Cardiac septum (tissue), 1 donor: ENCODE data around the gene HIVEP2. TPM values are rescaled to one million over a fixed set of nuclear protein-coding genes. Genes with fewer than 3 reads are reported as not detected.

Experiments used
- DNase-seq: peaks from one replicate; pipeline ENCODE4 v3.0.0-alpha.2; 2020; ENCODE audit warnings: low spot score
- intact Hi-C: fragments of 100-400 bp; cut with DNase I; formaldehyde crosslinking; loops from one replicate; pipeline ENCODE4 v1.14.0; 2022
- total RNA-seq: library from RNA; stranded (reverse); fragmentation: NEBNext Ultra II Directional; extraction: Animal tissue kit (Norgen Biotek cat#: 25700); gene quantifications from one replicate; pipeline ENCODE4 v1.2.1, GENCODE V29; 2021
- donor health status: DM: no; HTN: no; CAD: no.

HIVEP2 gene
- total RNA-seq, 1 donor from 2014 or later = 25.7 TPM

- no peak for DNase-seq
- intact Hi-C loops = no loop called here
These were observed 207.5 kb downstream of the HIVEP2 start for GRCh38 chr6:142737368-142738034.

DNA sequence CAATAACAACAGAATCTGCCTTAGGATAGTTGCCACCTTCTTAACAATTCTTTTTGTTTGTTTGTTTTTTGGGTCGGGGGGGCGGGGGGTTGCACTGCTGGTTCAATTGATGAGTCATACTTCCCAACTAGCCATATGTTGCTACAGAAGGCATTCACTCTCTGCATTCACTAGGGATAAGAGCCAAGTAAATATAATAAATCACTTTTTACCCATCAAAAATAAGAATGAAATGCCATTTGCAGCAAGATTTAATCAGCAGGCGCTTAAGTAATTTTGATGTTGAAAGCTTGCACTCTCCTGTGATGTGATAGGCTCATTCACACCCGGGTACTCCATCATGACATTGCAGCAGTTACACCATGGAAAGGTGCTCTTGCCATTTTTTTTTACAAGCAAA lies 209.8 kb downstream of the HIVEP2 start:
- no peak for DNase-seq
- intact Hi-C loops = no loop called here

DNA sequence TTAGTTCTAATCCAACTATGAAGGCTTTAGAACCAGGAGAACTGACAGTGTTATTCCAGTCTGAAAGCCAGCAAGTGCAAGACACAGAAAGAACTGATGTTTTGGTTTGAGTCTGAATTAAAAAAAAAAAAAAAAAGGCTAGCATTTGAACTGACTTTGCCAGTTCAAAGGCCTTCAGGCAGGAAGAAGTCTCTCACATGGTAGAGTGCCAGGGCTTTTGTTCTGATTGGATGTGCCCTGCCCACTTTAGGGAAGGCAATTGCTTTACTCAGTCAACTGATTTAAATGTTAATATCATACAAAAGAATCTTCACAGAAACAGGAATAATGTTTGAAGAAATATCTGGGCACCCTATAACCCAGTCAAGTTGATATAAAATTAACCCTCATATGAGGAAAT lies 212.2 kb downstream of the HIVEP2 start:
- intact Hi-C loops = no loop called here
- DNase-seq = no peak

- intact Hi-C loops = no loop called here
These were observed 213.4 kb downstream of the HIVEP2 start for GRCh38 chr6:142731611-142732010.

DNA sequence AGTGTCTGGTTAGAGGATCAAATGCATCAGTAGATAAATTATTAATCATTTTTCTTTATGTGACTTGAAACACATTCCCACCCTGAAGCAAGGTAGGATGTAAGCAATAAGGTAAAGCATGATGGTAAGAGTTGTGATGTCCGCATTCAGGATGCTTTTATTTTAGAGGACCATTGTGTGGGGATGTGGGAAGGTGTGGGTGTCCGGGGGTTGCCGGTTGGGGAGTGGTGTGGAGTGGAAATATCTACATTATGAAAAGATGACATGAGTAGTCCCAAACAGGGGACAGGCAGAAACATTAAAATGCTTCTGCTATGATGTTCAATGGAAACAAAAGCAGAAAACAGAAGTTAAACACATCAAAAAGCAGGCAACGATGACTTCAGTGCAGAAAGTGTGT lies 215.4 kb downstream of the HIVEP2 start:
- DNase-seq = no peak
- intact Hi-C loops = no loop called here

More at GRCh38 chr6:142731611-142732010, 213.4 kb downstream of the HIVEP2 start:
- no peak for DNase-seq

DNA sequence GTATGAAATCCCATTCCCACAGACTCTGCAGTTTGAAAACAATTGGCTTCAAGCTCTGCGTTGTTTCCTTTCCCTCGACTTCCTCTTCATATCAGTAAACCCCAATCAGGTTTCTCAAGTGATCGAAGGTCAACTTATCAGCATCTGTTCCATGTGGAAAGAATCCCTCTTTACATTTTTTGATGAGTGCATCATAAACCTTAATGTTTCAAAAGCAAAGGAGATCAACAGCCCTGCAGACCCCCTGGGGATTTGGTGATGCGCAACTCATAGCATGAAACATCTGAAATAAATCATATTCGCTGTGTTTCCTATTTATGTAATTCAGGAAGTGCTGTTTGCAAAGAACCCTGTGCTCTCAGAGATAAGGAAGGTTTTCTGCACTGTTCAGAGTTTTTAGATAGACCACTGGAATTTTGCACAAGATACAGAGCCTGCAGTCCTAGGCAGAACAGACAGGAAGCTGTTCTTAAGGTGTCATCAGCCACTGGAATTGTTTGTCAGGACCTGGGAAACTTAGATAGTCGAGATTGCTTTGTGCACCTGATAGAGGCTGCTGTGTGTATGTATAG lies 216.0 kb downstream of the HIVEP2 start:
- intact Hi-C loops = no loop called here
- DNase-seq = no peak

DNA sequence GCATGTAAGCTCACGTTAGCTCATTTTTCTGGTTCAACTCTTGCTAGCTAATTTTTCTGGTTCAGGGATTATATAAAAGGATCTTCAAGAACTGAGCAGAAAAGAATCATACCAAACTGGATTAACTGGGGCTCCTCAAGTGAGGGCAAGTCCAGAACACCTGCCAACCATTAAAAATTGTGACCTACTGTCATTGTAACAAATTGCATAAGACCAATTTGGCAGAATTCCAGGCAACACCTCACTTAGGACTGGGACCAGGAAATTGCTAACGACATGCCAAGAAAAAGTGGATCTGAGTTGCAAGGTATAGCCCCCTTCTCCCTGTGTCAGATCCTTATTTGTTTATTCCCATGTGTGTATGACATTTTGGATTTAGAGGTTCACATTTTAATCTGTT lies 216.6 kb downstream of the HIVEP2 start:
- no peak for DNase-seq
- intact Hi-C loops = no loop called here

- intact Hi-C loops = no loop called here
- DNase-seq = no peak
These were observed 218.4 kb downstream of the HIVEP2 start for GRCh38 chr6:142726616-142727015.

DNA sequence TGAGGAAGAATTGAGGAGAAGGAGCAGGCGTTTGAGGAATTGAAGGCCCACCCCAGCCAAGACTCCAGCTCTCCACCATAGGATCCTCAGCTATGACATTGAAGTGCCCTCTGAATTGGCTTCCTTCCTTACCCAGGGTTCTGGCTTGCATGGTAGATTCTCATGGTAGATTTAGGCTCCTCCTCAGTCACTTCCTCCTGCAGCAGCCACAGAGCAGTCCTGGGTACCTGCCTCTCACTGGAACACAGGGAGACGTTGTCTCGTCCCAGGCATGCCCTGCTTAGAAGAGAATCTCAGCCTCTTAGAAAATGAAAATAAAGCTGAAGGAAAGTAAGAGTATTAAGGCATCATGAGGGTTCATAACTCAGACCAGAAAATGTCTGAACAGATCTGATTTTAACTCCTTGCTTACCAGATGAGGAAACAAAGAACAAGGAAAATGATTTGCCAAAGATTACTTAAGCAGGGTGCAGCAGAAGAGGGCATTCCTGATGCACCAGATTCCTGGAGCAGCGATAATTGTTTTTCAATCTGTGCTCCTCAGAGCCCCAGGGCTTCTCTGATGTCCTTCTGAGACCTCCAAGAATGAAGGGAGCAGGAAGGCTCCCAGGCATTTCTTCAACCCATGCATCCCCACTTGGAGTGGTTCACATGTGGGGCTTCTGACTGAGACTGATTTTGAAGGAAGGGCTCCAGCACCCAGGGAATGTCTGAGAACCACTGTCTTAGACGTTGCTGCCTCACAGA lies 219.8 kb downstream of the HIVEP2 start:
- intact Hi-C loops = no loop called here
- no peak for DNase-seq

- intact Hi-C loops = no loop called here
- DNase-seq = no peak
These were observed 222.1 kb downstream of the HIVEP2 start for GRCh38 chr6:142722841-142723240.

DNA sequence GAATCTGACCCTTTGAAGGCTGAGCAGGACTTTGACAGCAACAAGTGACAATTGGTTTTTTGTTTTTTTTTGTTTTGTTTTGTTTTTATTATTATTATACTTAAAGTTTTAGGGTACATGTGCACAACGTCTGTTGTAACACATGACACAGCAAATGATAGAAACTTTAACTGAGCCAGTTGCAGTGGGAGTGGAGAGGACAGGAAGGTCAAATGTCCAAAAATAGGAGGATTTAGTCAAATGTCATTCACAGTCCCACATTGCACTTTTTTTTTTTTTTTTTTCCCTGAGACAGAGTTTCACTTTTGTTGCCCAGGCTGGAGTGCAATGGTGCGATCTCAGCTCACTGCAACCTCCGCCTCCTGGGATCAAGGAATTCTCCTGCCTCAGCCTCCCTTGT lies 223.0 kb downstream of the HIVEP2 start:
- intact Hi-C loops = no loop called here
- no peak for DNase-seq

GRCh38 chr6:142721215-142721920 lies 223.6 kb downstream of the HIVEP2 start:
- no peak for DNase-seq
- intact Hi-C loops = no loop called here

DNA sequence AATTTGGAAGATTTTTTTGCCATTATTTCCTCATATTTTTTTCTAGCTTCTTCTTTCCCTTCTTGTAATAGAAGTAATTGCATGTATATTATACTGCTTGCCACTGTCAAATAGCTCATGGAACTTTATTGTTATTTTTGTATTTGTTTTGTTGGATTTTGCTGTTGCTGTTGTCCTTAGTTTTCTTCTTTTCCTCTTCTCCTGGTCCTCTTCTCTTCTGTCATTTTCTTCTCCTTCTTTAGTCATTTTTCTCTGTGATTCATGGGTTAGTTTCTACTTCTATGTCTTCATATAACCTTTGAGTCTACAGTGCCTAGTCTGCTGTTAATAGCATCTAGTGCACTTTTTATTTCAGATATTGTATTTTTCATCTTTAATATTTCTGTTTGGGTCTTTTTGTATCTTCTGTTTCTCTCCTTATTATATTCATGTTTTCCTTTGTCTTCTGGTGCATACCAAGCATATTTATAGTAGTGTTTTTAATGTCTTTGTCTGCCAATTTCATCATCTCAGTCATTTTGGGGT lies 226.2 kb downstream of the HIVEP2 start:
- DNase-seq = no peak
- intact Hi-C loops = no loop called here

GRCh38 chr6:142716097-142716496 lies 228.9 kb downstream of the HIVEP2 start:
- intact Hi-C loops = no loop called here
- no peak for DNase-seq

DNA sequence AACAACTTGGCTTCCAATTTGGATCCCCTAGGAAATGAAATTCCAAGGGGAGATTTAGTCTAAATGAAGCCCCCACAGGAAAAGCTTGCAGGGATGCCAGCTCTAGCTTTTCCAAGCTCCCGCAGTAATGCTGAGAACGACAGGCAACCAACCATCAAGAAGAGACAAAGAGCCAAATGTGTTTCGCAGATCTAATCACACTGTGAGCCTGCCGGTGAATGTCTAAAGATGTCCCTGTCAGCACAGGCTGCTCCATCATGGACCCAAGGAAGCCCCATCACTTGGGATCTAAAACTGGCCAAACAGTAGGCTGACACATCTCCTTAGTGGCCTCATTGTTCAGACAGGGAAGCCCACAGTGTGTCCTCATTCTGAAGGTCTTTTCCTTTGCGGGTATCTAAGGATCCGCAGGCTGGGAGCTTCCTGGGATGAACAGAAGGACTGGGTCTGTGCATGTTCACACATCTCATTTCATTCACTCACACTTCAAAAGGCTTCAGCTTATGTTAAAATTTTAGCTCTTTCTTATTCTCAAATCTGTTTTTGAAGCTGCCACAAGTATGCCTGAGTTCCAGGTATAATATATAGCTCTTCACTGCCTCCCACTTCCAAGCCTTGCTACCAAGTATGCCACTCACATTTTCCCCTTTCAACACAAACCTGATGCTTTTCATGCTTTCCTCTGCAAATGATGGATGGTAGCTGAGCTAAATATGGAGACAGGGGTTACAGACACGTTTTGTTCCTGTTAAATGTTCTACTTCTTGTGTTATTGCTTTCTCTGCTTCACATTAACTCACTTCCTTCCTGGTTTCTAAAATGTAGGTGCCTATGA lies 229.8 kb downstream of the HIVEP2 start:
- intact Hi-C loops = no loop called here
- no peak for DNase-seq

DNA sequence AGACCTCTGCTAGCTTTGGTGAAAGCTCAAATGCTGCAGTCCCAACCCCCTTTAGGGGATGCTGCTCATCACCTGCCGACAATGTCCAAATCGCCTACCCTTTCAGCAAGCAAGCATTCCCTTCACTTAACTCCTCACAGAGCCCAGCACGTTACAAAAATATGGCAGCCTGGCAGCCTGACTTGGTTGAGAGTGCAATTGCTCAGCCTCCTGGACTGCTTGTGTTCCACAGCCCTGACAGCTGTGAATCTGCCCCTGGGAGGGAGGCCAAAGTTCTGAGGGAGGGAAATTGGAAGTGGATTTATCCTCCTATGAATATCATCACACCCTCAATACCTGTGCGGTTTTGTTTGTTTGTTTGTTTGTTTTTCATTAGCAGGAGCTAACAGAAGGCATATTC lies 231.0 kb downstream of the HIVEP2 start:
- no peak for DNase-seq
- intact Hi-C loops = no loop called here

DNA sequence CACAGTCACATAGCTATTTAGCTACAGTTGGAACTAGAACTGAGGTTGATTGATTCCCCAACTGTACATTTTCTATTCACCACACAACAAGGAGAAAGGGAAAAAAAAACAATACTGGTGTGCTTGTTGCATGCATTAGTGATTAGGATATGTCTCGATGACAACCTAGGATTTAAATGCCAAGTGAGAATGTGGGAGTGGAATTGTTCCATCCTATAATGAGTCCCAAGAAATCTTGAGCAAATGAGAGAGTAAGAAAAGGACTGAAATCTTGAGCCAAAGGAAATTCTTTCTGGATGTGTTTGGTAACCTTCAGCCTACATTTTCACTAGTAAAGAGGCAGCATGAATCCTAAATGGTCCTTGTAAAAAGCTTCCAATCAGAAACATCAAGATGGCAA lies 232.7 kb downstream of the HIVEP2 start:
- no peak for DNase-seq
- intact Hi-C loops = no loop called here

DNA sequence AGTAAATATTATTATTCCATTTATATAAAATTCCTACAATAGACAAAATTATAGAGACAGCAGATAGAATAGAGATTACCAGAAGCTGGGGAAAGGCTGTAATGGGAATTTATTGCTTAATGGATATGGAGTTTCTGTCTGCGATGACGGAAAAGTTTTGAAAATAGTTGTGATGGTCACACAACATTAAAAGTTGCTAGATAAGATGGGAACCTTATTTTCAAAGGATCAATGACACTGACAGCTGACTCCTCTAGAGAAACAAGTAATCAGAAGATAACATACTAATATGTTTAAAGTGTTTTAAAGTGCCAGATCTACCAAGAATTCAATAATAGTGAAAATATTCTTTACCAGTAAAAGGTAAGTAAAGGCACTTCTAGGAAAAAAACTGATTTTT lies 236.3 kb downstream of the HIVEP2 start:
- DNase-seq = no peak
- intact Hi-C loops = no loop called here

DNA sequence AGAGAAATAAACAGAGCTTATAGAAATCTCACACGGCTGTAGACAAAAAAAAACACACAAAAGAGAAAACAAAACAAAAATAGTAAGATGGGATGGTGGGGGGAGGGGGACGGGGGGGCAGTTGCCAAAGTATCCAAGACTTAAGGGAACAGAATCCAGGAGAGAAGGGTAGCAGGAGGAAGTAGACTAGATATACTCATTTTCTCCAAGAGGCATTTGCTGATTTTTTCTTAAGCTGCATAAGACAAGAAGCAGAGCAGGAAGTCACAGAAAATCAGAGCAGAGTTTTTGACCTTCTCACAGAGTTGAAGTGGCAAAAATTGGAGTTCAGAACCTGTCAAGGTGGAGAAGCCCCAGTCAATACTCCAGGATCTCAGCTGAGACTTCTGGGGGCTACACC lies 237.7 kb downstream of the HIVEP2 start:
- no peak for DNase-seq
- intact Hi-C loops = no loop called here
